Gastrocnemius medialis (tissue), 4 donors: ENCODE measurements around the gene PLS3.

ENCODE experiments used
- CTCF ChIP-seq, 5 experiments: fragments of 450-650 bp in 3 of 5; fragments of 200-600 bp in 2 of 5; sonication (generic) in 2 of 5; IDR thresholded peaks in 4 of 5; conservative IDR thresholded peaks in 1 of 5; 1 replicate in 4 of 5; 2 replicates in 1 of 5; pipeline ENCODE4 v1.5.1; 2016 to 2019; ENCODE audit warnings: antibody characterized with exemption in 5 of 5, mild to moderate bottlenecking in 3 of 5, moderate library complexity in 3 of 5
- POLR2A ChIP-seq, 2 donors: fragments of 450-650 bp; IDR thresholded peaks; one replicate each; pipeline ENCODE4 v1.6.1; 2017; ENCODE audit warnings: antibody characterized with exemption in 2 of 2, mild to moderate bottlenecking in 2 of 2, moderate library complexity in 2 of 2

- peak; percentile 75 to 98 (median 87) for TF ChIP-seq CTCF (IDR thresholded peaks at IDR 0.05 in 4 of 5, conservative IDR thresholded peaks at IDR 0.05 in 1 of 5)
- TF ChIP-seq POLR2A (IDR thresholded peaks at IDR 0.05) = no peak
These were observed 82.0 kb downstream of the PLS3 start for GRCh38 chrX:115642895-115643530.
